GM18873 (cell line): ENCODE measurements around the gene FNBP1L.
"Not testable (repeated sequence)": the region's sequence is repeated elsewhere in the genome, so short reads cannot be mapped to it uniquely, and the experiment has no call there.

Experiments
- ATAC-seq: cut with Tn5 transposase; IDR thresholded peaks from one replicate; pipeline ENCODE4 v1.9.1; 2021; ENCODE audit warnings: mild to moderate bottlenecking, moderate library complexity, moderate number of reproducible peaks; ENCODE audit not compliant: unreplicated experiment, low FRiP score

The FNBP1L gene

DNA sequence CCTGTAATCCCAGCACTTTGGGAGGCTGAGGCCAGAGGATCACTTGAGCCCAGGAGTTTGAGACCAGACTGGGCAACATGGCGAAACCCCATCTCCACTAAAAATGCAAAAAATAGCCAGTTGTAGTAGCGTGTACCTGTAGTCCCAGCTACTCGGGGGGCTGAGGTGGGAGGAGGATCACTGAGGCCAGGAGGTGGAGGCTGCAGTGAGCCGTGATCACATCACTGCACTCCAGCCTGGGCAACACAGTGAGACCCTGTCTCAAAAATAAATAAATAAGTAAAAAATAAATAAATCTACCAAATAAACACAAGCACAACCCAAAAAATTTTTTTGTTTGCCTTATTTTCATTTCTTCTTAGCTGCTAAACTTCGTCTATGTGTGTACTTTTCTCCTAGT is 34.0 kb downstream of the FNBP1L start:
- not testable (repeated sequence) for ATAC-seq

DNA sequence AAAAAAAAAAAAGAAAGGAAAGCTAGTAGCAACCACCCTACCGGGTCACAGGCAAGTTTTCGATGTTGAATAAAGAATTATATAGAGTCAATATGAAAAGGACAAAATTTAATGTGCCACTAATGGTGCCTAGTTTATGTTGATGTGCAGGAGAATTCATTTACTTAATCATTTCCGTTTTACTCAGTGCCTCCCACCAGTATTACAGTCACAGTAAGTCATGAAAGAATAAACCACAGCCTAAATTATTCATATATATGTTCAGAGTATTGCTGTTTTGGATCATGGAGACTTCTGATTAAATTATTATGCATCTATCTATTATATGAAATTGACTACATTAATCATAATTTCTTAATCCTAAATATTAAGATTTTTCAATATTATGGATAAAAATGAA is 35.3 kb downstream of the FNBP1L start:
- no peak for ATAC-seq

DNA sequence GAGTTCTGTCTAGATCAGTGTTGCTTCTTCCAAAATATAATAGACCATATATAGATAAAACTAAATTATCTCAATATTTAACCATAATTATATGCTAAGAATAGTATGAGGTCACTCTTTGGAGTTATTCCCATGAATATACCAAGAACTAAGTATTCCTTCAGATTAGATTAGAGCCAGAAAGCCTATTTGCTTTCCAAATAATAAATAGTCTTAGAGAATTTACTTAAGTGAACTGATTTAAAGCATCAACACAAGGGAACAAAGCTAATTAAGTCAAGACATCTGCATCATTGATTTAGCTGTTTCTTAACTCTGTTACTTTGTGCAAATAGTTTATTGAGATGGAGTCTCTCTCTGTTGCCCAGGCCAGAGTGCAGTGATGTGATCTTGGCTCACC is 35.7 kb downstream of the FNBP1L start:
- no peak for ATAC-seq

DNA sequence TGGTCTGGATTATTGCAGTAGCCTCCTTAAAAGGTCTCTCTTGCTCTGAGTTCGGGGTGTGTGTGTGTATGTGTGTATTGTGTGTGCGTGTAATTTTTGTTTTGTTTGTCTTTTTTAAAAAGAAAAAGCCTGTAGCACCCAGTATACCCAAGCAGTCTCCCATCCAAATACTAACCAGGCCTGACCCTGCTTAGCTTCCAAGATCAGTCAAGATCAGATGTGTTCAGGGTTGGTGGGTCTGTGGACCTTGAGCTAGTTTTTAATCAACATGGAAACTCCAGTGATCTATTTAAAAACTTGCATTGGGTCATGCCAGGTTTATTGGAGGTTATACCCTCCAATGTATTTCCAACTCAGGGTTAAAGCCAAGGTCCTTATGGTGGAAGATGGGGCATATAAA is 40.3 kb downstream of the FNBP1L start:
- ATAC-seq: no peak

DNA sequence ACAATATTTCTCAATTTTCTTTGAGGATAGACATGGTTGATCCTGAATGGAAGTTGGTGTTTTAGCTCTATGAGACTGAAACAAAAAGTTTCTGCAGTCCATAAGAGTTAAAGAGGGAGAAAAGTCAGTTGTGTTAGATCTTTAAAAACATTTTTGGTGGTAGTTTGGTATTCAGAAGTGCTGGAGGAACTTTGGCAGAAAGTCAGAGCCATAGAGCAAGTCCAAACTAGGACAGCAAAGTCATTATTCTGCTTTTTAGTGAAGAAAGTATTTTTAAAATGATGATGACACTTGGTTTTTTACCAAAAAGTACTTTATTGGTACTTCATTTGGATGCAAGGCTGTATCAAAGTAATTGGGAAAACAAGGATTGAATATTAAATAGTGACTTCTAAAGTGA is 41.8 kb downstream of the FNBP1L start:
- ATAC-seq: no peak

DNA sequence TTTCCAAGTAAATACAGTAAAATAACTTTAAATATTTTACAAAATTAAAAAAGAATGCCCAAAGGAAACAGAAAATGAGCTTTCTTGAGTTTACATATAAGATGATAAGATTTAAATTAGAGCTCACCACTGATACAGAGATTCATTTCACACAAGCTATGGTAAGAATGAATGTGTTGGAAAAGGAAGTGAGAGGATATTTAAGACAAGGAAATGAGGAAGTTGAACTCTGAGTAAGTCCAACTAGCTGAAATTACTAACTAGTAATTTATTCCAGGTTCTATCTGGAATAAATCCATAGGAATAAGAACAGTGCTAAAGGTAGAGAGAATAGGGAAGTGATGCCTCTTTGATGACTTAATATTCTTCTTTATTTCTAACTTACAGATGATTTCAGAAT is 42.4 kb downstream of the FNBP1L start:
- no peak for ATAC-seq

DNA sequence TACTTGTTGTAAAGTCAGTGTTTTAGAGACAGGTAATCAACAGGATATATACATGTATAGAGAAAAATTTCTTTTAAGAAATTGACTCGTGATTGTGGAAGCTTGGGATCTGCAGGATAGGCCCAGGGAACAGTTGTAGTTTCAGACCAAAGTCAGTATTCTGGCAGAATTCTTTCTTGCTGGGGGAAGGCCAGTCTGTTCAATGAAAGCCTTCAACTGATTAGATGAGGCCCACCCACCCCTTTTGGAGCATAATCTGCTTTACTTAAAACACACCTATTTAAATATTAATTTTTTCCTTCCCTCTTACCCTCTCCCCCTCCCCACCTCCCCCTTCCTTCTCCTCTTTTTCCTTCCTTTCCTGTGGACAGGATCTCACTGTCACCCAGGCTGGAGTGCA is 48.0 kb downstream of the FNBP1L start:
- ATAC-seq: no peak

DNA sequence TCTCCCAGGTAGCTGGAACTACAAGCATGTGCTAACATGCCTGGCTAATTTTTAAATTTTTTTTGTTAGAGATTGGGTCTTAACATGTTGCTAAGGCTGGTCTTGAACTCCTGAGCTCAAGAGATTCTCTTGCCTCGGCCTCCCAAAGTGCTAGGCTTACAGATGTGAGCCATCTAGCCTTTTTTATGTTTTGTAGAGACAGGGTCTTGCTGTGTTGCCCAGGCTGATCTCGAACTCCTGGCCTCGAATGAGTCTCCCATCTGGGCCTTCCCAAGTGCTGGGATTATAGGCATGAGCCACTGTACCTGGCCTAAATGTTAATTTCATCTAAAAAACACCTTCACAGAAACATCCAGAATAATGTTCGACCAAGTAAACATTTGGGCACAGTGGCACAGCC is 48.6 kb downstream of the FNBP1L start:
- no peak for ATAC-seq

DNA sequence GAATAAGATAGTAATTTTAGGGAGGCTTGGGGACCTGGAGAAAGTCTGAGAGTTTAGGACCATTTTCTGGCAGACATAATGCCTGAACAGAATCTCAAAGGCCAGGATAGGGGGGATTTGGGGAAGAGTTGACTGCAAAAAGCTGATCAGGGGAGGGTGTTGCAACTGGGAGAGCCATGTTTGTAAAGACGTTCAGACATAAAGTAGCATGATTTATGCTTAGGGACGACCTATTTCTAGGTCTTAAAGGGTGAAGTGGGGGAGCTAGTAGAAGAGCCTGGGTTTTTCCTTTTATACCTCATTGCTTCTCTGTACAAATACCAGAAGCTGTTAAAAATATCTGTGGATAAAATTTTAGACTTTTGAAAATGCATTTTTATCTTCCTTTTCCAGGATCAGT is 51.2 kb downstream of the FNBP1L start:
- no peak for ATAC-seq

DNA sequence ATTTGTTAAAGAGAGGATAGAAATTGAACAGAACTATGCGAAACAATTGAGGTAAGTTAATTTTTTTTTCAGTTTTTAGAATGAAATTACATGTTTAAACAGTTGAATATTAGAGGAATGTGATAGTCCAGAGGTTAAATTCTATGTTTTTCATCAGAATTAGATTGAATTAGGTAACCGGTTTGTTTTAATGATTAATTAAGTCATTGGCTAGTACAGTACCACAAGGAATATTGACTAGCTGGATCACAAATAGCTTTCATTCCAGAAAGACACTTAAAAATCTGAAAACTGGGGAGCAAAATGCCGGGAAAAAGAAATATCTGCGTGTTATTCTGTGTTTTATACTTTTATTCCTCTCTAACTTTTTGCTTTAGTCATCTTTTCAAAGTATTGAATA is 51.6 kb downstream of the FNBP1L start:
- ATAC-seq: no peak

DNA sequence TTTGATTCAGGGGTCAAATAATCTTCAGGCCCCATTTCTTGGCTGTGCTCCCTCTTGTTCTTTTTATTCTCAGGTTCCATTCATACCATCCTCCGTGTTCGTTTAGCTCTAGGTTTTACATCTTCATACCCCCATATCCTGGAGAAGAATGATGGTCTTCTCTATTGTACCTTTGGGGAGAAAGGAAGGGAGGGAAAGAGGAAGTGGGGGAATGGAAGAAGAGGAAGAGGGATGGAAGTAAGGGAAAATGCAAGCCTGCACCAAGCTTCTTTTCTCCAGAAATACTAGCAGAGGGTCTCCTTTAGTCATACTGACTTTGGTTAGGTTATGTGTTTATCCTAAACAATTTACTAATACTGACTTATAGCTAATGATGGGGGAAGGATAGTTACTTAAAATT is 52.4 kb downstream of the FNBP1L start:
- no peak for ATAC-seq

DNA sequence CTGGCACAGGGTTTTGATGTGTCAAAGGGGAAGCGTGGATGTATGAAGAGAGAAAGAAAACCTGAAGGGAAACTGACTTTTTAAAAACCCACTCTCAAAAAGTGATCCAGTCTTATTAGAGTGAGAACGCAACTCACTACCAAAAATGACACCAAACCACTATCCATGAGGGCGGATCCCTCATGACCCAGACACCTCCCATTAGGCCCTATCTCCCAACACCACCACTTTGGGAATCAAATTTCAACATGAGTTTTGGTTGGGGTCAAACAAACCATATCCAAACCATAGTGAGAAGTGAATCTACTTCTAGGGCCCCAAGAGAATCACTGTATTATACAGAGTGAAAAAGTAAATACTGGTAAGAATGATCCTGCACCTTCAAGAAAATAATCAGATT is 53.5 kb downstream of the FNBP1L start:
- ATAC-seq: no peak

DNA sequence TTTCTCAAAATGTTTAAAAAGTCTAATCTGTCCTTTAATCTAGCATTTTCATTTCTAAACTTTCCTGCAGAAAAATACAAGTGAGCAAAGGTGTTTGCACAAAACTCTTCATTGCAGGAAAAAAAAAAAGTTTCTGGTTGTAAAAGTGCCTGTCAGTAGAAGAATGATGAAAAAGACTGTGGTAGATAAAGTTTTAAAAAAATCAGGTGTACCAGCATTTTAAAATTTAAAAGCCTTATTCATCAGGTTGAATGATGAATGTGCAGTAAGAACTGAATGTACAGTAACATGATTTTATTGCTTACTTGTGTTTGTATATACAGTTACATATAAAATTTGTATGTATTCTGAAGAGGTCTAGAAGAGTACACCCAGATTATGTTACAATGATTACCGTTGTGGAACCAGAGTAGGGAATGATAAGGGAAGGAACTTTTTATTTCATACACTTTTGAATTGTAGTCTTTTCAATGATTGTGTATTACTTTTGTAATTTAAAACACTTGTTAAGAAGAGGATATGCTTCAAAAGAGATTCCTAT is 54.0 kb downstream of the FNBP1L start:
- ATAC-seq: no peak

DNA sequence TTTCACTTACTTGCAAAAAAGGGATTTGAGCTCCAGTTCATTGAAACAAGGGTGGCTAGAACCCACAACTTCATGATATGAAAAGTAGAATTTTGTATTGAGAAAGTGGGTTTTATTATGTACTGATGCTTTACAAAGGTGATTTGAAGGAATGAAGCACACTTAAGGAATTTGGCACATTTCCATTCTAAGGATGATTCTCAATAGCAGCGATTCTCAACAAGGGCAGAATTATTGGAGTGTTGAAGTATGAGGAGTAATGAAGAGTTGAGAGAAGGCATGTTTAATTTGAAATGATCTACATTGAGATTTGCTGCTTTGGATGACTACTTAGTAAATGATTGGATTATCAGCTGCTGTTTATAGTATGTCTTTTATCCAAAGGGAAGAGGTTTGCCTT is 54.7 kb downstream of the FNBP1L start:
- ATAC-seq: no peak

DNA sequence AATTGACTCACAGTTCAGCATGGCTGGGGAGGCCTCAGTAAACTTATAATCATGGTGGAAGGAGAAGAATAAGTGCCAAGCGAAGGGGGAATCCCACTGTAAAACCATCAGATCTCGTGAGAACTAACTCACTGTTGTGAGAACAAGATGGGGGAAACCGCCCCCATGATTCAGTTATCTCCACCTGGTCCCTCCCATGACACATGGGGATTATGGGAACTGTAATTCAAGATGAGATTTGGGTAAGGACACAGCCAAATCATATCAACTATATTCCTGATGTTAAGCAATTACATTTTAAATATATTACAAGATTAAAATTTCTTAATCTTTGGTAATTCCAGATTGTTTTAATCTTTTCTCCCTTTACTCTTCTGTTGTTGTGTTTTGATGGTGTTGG is 55.2 kb downstream of the FNBP1L start:
- ATAC-seq: no peak

DNA sequence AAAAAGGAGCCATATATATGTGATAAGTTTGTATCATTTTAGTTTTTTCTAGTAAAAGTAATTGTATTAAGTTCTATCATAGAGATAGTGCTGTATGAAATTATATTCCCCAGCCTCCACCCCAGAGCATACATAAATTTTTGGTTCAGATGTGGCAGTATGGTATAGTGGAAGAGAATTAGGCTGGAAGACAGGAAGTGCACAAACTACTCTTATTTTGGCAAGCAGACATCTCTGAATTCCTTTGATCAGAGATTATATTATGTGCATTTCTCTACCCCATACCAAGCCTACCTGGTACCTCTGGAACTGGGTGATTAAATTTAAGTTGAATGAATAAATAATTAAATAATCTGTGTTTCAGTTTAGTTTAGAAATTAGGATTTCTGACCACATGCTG is 55.9 kb downstream of the FNBP1L start:
- ATAC-seq: no peak

DNA sequence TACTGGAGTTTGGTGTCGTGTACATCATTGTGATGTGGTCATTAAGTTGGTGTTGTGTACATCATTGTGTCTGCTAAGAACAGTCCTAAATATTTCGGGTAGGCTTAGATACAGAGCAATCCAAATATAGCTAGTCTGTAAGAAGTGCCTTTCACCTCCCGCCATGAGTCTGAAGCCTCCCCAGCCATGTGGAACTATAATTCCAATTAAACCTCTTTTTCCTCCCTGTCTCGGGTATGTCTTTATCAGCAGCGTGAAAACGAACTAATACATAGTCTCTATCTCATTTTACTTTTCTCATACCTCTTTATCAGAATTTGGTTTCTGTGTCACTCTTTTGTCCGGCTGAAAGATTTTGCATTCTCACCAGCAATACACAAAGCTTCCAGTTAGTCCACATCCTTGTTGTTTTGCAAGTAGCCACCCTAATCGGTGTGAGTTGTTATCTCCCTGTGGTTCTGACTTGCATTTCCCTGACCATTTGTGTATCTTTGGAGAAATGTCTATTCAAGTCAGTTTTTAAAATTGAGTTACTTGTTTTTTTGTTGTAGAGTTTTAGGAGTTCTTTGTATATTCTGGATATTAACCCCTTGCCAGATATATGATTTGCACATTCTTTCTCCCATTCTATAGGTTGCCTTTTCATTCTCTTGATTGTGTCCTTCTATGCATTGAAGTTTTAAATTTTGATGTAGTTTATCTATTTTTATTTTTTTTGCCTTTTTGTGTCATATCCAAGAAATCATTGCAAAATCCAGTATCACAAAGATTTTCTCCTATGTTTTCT is 56.5 kb downstream of the FNBP1L start:
- no peak for ATAC-seq

DNA sequence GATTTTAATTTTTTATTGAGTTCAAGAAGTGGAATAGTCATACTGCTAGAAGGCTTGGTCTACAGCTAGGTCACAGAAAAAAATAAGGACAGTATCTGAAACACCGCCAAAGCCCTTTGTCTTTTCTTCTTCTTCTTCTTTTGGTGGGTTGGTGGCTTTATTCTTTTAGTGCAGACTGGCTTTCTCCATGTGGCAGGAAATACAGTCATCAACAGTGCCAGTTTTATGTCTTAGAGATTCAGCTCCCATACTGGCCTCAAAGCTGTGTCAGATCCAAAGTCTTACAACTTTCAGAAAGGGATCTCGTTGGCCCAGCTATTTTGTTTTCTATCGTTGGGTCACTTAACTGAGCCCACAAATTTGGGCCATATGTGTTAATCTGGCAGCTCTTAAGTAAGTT is 58.2 kb downstream of the FNBP1L start:
- ATAC-seq: no peak

DNA sequence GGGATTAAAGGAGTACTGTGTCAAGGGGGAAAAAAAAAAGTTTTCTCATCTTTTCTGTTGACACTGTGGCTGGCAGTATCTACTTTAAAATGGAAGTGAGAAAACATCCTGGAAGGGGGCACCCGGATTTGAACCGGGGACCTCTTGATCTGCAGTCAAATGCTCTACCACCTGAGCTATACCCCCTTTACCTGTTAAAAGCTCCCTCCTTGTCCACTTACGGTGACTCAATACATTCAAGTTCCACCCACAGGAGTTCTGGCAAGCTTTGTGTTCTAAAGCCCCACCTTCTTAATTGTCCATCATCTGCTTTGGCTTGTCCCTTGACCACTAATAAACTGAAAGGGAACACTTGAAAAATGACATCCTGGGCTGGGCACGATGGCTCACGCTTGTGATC is 68.2 kb downstream of the FNBP1L start:
- no peak for ATAC-seq

DNA sequence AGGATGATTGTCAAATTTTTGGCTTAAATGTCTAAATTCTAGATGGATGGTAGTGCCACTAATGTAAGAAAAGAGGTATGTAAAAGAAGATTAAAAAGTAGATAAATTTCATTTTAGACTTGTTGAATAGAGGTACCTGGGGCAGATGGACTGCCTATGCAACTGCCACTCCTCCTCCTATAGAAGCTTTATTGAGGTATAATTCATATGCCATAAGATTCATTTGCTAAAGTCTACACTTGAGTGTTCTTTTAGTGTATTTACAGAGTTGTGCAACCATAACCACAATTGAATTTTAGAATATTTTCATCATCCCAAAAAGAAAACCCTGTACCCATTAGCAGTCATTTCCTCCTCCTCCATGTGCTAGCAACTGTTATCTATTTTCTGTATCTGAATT is 70.6 kb downstream of the FNBP1L start:
- ATAC-seq: no peak

DNA sequence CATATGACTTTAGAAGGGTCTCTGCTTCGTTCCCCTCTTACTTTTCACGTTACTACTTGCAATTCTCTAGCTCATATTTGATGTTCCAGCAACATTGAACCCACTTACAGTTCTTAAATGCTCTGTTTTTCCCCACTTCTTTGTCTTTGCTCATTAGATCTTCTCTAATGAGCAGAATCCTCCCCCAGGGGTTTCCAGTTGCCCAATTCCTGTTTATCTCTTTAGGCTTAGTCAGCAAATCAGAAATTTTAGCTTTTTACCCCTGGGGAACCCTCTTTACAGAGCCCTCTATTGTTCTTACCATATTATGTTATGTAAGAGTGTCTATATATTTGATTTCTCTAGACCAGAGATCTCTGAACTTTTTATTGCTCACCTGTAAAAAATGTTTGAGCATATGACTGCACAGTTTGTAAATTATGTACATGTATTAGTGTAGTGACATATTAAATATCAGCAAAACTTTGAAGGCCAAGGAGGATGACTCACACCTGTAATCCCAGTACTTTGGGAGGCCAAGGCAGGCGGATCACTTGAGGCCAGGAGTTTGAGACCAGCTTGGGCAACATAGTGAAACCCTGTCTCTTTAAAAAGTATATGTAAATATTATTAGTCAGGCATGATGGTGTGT is 71.4 kb downstream of the FNBP1L start:
- ATAC-seq: no peak

DNA sequence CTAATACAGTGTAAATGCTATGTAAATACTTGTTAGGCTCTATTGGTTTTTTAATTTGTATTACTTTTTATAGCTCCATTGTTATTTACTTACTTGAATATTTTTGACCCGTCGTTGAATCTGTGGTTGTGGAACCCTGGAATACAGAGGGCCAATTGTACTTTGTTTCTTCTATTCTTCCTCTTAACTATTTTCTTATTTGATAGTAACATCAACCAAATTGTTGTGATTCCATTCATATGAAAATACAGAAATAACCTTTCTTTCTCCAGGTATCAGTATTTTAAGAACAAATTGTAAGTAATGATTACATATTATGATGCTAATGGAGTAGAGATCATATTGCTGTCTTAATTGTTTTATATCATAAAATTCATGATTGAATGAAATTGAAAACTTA is 73.7 kb downstream of the FNBP1L start:
- no peak for ATAC-seq
